ENCODE measurements around the gene ZNF550. TPM values are rescaled to one million over a fixed set of nuclear protein-coding genes. Genes with fewer than 3 reads are reported as not detected.
"Not testable (repeated sequence)": the region's sequence is repeated elsewhere in the genome, so short reads cannot be mapped to it uniquely, and the experiment has no call there.

The ZNF550 gene
- total and polyA plus RNA-seq, 2 donors, result 7.2 to 15.3 TPM

GRCh38 chr19:57500400-57500799 is 59.3 kb downstream of the ZNF550 start:
- not testable (repeated sequence) for H3K27ac ChIP-seq (ENCODE audit: low read depth); H3K4me3 ChIP-seq (ENCODE audit: low read depth, low read length); DNase-seq (ENCODE audit: extremely low spot score); H3K36me3 ChIP-seq (ENCODE audit: insufficient read depth); H3K4me1 ChIP-seq (ENCODE audit: insufficient read depth)
- 4% methylated on average over 1 of the region's 4 CpGs for WGBS

GRCh38 chr19:57499680-57500395 is 59.8 kb downstream of the ZNF550 start, which contains the start of gene ZNF773:
ZNF773 (plus strand) TSS chr19:57499938; CDS start chr19:57500081, 143 bp downstream.
- whole genome bisulfite sequencing, result under 1% methylated on average over 60 of the region's 69 CpGs
- not testable (repeated sequence) for H3K4me1 ChIP-seq (ENCODE audit: insufficient read depth); H3K36me3 ChIP-seq (ENCODE audit: insufficient read depth)
- H3K27ac ChIP-seq (ENCODE audit: low read depth), result peak within 1 kb of the TSS; percentile 91
- peak within 1 kb of the TSS; percentile 71 for H3K4me3 ChIP-seq (ENCODE audit: low read depth, low read length)
- peak; percentile 87 for DNase-seq (ENCODE audit: extremely low spot score)

DNA sequence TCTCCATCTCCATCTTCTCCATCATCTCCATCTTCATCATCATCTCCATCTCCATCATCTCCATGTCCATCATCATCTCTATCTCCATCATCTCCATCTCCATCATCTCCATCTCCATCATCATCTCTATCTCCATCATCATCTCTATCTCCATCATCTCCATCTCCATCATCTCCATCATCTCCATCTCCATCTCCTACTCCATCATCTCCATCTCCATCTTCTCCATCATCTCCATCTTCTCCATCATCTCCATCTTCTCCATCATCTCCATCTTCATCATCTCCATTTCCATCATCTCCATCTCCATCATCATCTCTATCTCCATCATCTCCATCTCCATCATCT is 60.4 kb downstream of the ZNF550 start:
- not testable (repeated sequence) for DNase-seq (ENCODE audit: extremely low spot score); H3K4me1 ChIP-seq (ENCODE audit: insufficient read depth); H3K4me3 ChIP-seq (ENCODE audit: low read depth, low read length); H3K27ac ChIP-seq (ENCODE audit: low read depth); H3K36me3 ChIP-seq (ENCODE audit: insufficient read depth)

DNA sequence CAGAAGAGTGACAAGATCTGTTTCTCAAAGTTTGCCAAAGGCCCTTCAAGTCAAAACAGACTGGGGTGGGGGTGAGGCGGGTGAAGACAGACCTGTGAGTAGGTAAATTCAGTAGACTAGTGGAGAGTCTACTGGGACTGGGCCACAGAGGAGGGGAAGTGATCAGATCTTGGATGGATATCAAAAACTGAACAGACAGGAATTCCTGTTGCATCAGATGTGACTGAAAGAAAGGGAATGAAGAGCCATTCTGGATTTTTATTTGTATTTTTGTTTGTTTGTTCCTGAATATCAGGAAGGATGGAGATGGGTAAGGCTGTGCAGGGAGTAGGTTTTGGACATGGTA is 71.4 kb downstream of the ZNF550 start:
- whole genome bisulfite sequencing, result no CpG with 5 or more reads among the region's 1 CpG
- not testable (repeated sequence) for DNase-seq (ENCODE audit: extremely low spot score); H3K4me1 ChIP-seq (ENCODE audit: insufficient read depth); H3K36me3 ChIP-seq (ENCODE audit: insufficient read depth); H3K4me3 ChIP-seq (ENCODE audit: low read depth, low read length); H3K27ac ChIP-seq (ENCODE audit: low read depth)

DNA sequence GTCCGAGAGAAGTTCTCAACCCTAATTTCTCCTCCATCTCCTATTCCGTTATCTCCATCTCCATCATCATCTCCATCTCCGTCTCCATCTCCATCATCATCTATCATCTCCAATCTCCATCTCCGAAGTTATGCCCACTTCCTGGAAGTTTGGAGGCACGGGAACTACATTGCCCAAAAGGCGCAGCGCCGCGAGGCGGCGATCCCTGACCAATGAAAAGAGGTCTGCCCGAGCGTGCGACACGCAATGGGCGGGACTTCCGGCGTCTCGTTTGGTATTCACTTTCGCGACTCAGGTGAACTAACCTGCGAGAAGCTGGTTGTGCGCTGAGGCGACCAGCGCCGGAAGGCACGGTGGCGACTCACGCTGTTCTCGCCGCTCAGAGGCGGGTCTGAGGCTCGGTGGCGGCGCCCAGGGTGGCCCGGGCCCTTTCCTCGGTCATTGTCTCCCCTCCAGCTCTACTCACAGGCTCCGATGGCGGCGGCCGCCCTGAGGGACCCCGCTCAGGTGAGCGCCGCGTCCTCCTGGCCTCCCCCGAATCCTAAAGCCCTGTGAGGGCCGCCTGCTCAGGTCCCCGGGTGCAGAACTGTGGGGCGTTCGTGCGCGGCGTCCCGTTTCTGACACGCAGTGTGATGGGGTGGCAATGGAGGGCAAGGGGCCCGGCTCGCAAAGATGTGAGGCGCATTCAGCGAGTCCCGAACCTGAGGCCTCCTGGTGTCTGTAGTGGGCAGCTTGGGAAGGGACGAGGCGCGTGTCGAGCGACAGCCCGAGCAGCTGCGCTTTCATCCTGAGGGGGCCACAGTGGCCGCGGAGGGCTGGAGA is 72.0 kb downstream of the ZNF550 start, which contains the start of gene ZNF419:
Gene ZNF419 (plus strand): TSS at position 274 of the 822 bp plus-strand sequence. CDS start 201 bp downstream, at position 475.
- 1% methylated on average over 59 of the region's 69 CpGs for WGBS
- H3K4me1 ChIP-seq (ENCODE audit: insufficient read depth); H3K27ac ChIP-seq (ENCODE audit: low read depth); H3K36me3 ChIP-seq (ENCODE audit: insufficient read depth): not testable (repeated sequence)
- DNase-seq (ENCODE audit: extremely low spot score), result peak; percentile 77
- peak within 1 kb of the TSS; percentile 82 for H3K4me3 ChIP-seq (ENCODE audit: low read depth, low read length)

Other genes starting within 250 kb of the ZNF550 start
- 25.4 TPM for gene ZNF543, start 239.4 kb downstream of the ZNF550 start, total RNA-seq
- 2.9 TPM for gene ZNF543, start 239.4 kb downstream of the ZNF550 start, polyA plus RNA-seq
- gene ZNF304, start 208.6 kb downstream of the ZNF550 start, total RNA-seq, result 17.9 TPM
- gene ZNF304, start 208.6 kb downstream of the ZNF550 start, polyA plus RNA-seq, result 7.8 TPM
- gene TRAPPC2B, start 196.3 kb downstream of the ZNF550 start, total RNA-seq, result 9.7 TPM
- 26.8 TPM for gene TRAPPC2B, start 196.3 kb downstream of the ZNF550 start, polyA plus RNA-seq
- 6.1 TPM for gene ZNF547, start 196.3 kb downstream of the ZNF550 start, total RNA-seq
- gene ZNF547, start 196.3 kb downstream of the ZNF550 start, polyA plus RNA-seq, result 1.8 TPM
- gene ZNF548, start 170.0 kb downstream of the ZNF550 start, total RNA-seq, result 35.1 TPM
- 16.2 TPM for gene ZNF548, start 170.0 kb downstream of the ZNF550 start, polyA plus RNA-seq
- gene ZNF17, start 148.7 kb downstream of the ZNF550 start, total RNA-seq, result 27.9 TPM
- 6.1 TPM for gene ZNF17, start 148.7 kb downstream of the ZNF550 start, polyA plus RNA-seq
- gene ZNF749, start 124.5 kb downstream of the ZNF550 start, total RNA-seq, result 17.1 TPM
- 10.2 TPM for gene ZNF749, start 124.5 kb downstream of the ZNF550 start, polyA plus RNA-seq
- 3.4 TPM for gene VN1R1, start 102.7 kb downstream of the ZNF550 start, total RNA-seq
- gene VN1R1, start 102.7 kb downstream of the ZNF550 start, polyA plus RNA-seq, result 0.66 TPM
- 25.6 TPM for gene ZNF772, start 82.3 kb downstream of the ZNF550 start, total RNA-seq
- gene ZNF772, start 82.3 kb downstream of the ZNF550 start, polyA plus RNA-seq, result 3.9 TPM
- 16.1 TPM for gene ZNF419, start 72.1 kb downstream of the ZNF550 start, total RNA-seq
- 8.0 TPM for gene ZNF419, start 72.1 kb downstream of the ZNF550 start, polyA plus RNA-seq
- 13.4 TPM for gene ZNF773, start 59.9 kb downstream of the ZNF550 start, total RNA-seq
- gene ZNF773, start 59.9 kb downstream of the ZNF550 start, polyA plus RNA-seq, result 7.1 TPM
- 14.8 TPM for gene ZNF549, start 32.5 kb downstream of the ZNF550 start, total RNA-seq
- 4.6 TPM for gene ZNF549, start 32.5 kb downstream of the ZNF550 start, polyA plus RNA-seq
- gene ZNF416, start 19.0 kb upstream of the ZNF550 start, total RNA-seq, result 7.9 TPM
- gene ZNF416, start 19.0 kb upstream of the ZNF550 start, polyA plus RNA-seq, result 4.6 TPM
- gene ZIK1, start 24.3 kb upstream of the ZNF550 start, total RNA-seq, result 18.8 TPM
- 7.4 TPM for gene ZIK1, start 24.3 kb upstream of the ZNF550 start, polyA plus RNA-seq
- 4.0 TPM for gene ZNF530, start 40.0 kb upstream of the ZNF550 start, total RNA-seq
- gene ZNF530, start 40.0 kb upstream of the ZNF550 start, polyA plus RNA-seq, result 4.1 TPM
- gene ZNF134, start 54.4 kb upstream of the ZNF550 start, total RNA-seq, result 32.1 TPM
- gene ZNF134, start 54.4 kb upstream of the ZNF550 start, polyA plus RNA-seq, result 17.6 TPM
- gene ZNF211, start 73.3 kb upstream of the ZNF550 start, total RNA-seq, result 23.8 TPM
- gene ZNF211, start 73.3 kb upstream of the ZNF550 start, polyA plus RNA-seq, result 13.0 TPM
- gene ZSCAN4, start 109.1 kb upstream of the ZNF550 start, total RNA-seq, result not detected
- 0.20 TPM for gene ZSCAN4, start 109.1 kb upstream of the ZNF550 start, polyA plus RNA-seq
- 17.5 TPM for gene ZNF551, start 122.1 kb upstream of the ZNF550 start, total RNA-seq
- 6.1 TPM for gene ZNF551, start 122.1 kb upstream of the ZNF550 start, polyA plus RNA-seq
- gene ZNF154, start 149.3 kb upstream of the ZNF550 start, total RNA-seq, result 29.3 TPM
- gene ZNF154, start 149.3 kb upstream of the ZNF550 start, polyA plus RNA-seq, result 7.4 TPM
- 11.9 TPM for gene ZNF671, start 167.8 kb upstream of the ZNF550 start, total RNA-seq
- 7.8 TPM for gene ZNF671, start 167.8 kb upstream of the ZNF550 start, polyA plus RNA-seq
- gene ZNF776, start 187.0 kb upstream of the ZNF550 start, total RNA-seq, result 31.1 TPM
- gene ZNF776, start 187.0 kb upstream of the ZNF550 start, polyA plus RNA-seq, result 11.1 TPM
- 33.8 TPM for gene ZNF586, start 209.8 kb upstream of the ZNF550 start, total RNA-seq
- 9.2 TPM for gene ZNF586, start 209.8 kb upstream of the ZNF550 start, polyA plus RNA-seq